ENCODE results near the gene RAB34.

RAB34 gene

DNA sequence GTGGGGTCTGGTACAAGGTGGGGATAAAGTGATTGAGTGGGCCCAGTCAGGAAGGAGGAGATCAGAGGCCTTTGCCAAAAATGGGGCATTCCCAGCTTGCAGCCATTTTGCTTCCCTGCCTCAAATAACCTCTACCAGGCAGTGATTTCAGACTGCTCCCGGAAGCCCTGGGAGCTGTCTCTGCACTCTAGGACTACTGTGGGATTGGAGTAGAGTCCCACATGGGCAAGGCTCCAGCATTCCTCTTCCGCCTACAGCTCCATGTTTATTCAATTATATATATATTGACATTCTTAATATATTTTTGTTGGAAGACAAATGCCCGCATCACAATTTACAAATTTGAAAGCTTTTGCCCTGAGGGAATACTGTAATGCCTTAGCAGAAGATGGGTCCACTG lies 42.2 kb downstream of the RAB34 start:
- no peak for DNase-seq (ENCODE audit: low read depth, low spot score)
- TF ChIP-seq, protein P1, sequence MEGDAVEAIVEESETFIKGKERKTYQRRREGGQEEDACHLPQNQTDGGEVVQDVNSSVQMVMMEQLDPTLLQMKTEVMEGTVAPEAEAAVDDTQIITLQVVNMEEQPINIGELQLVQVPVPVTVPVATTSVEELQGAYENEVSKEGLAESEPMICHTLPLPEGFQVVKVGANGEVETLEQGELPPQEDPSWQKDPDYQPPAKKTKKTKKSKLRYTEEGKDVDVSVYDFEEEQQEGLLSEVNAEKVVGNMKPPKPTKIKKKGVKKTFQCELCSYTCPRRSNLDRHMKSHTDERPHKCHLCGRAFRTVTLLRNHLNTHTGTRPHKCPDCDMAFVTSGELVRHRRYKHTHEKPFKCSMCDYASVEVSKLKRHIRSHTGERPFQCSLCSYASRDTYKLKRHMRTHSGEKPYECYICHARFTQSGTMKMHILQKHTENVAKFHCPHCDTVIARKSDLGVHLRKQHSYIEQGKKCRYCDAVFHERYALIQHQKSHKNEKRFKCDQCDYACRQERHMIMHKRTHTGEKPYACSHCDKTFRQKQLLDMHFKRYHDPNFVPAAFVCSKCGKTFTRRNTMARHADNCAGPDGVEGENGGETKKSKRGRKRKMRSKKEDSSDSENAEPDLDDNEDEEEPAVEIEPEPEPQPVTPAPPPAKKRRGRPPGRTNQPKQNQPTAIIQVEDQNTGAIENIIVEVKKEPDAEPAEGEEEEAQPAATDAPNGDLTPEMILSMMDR (IDR thresholded peaks at IDR 0.05; ENCODE audit: low read depth, low read length) = no peak
- in situ Hi-C loops (cut with HindIII; ENCODE audit: low sequenced_read_pairs) = no loop called here
- no peak overlapping the region for H3K4me3 ChIP-seq (ENCODE audit: low read depth, low read length)

DNA sequence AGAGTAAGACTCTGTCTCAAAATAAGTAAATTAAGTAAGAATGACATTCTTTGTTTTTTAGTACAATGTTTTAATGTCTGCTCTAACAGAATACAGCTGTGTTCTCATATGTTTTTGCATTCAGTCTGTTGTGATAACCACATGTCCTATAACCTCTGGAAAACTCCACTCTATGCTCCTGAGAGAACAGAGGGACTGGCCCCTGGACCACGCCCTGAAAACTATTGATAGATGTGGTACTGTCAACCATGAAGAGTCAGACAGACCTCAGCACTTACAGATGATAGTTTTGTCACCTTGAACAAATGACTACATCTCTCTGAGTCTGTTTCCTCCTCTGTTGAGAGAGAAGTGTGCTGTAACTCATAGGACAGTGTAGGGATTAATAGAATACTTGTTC lies 47.8 kb downstream of the RAB34 start:
- H3K4me3 ChIP-seq (ENCODE audit: low read depth, low read length) = no peak overlapping the region
- no peak for DNase-seq (ENCODE audit: low read depth, low spot score)
- in situ Hi-C loops (cut with HindIII; ENCODE audit: low sequenced_read_pairs) = no loop called here
- TF ChIP-seq, protein P1 (IDR thresholded peaks at IDR 0.05; ENCODE audit: low read depth, low read length) = no peak

DNA sequence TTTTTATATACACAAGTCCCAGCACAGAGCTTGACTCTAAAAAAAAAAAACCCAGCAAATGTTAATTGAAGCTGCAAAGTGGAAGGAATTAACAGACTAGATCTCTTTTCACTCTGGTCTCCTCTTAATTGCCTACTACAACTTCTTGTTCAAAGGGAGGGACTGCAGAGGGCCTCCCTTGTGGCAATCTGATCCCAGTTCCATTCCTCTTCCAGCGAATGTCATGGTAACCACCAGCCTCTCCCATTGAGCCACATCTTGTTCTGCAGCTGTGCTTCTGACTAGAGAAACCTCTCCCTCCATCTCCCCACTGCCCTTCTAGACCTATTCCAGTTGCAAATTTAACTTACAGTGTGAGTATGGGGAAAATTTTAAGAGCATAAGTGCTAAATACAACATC lies 49.8 kb downstream of the RAB34 start:
- H3K4me3 ChIP-seq (ENCODE audit: low read depth, low read length) = no peak overlapping the region
- in situ Hi-C loops (cut with HindIII; ENCODE audit: low sequenced_read_pairs) = no loop called here
- DNase-seq (ENCODE audit: low read depth, low spot score) = no peak
- TF ChIP-seq, protein P1 (IDR thresholded peaks at IDR 0.05; ENCODE audit: low read depth, low read length) = no peak

DNA sequence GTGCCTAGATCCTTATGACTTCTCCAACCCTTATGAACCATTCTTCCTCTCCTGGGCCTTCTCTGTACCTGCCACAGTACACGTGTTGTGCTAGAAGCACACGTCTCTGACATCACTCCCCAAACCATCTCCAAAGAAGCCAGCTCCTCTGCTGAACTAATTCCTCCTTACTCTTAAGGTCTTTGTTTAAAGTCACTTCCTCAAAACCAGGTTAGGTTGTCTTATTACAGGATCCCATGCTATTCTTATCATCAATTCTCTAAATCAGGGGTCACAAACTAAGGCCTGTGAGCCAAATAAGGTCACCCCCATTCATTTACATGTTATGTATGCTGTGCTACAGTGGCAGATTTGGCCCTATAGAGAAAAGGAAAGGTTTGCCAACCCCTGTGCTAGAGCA lies 51.7 kb downstream of the RAB34 start:
- no peak overlapping the region for H3K4me3 ChIP-seq (ENCODE audit: low read depth, low read length)
- no peak for DNase-seq (ENCODE audit: low read depth, low spot score)
- TF ChIP-seq, protein P1 (IDR thresholded peaks at IDR 0.05; ENCODE audit: low read depth, low read length) = no peak
- in situ Hi-C loops (cut with HindIII; ENCODE audit: low sequenced_read_pairs) = no loop called here

All from astrocyte of the spinal cord (primary cell).